HG03175 (cell line): Measurements from ENCODE around the gene KRT33B.
"Not testable (repeated sequence)": the region's sequence is repeated elsewhere in the genome, so short reads cannot be mapped to it uniquely, and the experiment has no call there.

ENCODE experiments used
- ATAC-seq: cut with Tn5 transposase; IDR thresholded peaks from one replicate; pipeline ENCODE4 v1.9.1; 2021; ENCODE audit warnings: mild to moderate bottlenecking, moderate library complexity; ENCODE audit not compliant: unreplicated experiment

The KRT33B gene

DNA sequence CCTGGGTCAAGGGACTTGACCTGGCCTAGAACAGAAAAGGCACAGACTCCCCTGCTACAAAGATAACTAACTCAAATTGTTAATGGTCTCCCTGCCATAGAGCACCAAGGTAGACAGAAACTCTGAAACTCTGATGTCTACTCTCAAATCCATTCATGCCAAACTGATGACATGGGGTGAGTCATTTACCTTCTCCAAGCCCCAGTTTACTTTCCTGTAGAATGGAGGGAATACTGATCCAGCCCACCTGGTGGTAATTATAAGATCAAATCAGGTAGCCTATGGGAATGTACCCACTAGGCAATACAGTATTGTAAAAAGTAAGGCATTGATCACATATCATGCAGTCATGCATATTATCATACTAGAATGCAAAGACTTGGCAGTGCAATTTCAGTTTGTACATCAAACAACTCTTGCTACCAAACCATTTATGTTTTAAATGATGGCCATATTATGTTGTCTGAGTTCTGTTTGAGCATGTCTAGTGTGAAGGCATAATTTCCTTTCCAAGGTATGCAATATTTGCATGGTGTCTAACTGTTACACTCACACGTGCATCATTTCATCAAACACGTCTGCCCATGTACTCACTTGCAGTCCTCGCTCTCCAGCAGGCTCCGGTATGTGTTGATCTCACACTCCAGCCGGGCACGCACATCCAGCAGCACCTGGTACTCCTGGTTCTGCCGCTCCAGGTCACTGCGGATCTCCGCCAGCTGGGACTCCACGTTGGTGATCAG, 24.8 kb upstream of the KRT33B start:
- no peak for ATAC-seq

DNA sequence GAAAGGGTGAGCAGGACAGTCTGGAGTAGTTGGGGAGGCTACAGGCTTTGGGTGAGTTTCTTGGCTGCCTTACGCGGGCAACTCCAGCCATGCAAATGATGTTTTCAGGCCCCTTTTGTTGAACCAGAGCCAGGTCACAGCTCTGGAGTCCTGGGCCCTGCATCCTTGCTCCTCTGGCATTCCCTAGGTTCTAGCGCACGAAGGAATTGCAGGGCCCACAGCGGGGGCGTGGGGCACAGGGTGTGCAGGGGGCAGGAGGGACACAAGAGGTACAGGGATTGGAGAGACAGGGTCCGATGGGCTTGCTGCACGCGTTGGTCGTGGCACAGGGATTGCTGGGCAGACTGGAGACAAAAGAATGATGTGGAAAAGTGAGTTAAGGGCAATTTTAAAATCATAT, 24.2 kb upstream of the KRT33B start:
- no peak for ATAC-seq

GRCh38 chr17:41393294-41393693, 23.7 kb upstream of the KRT33B start:
- no peak for ATAC-seq

- no peak for ATAC-seq
These were observed 22.7 kb upstream of the KRT33B start for GRCh38 chr17:41392278-41392677.

DNA sequence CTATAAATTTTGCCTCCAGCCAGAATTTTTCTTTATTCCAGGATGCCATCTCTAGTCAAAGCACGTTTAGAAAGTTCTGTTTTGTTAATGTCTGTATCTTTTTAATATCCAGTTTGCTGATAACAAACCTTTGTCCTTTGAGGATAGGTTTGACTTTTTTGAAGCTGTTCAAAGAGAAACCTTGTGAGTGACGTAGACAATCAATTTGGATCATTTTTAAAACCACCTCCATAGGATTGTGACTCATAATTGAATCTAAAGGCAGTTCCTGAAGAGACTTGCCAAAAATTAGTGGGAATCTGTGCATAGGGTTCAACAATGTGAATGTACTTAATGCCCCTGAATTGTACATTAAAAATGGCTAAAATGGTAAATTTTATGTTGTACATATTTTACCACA, 21.9 kb upstream of the KRT33B start:
- ATAC-seq, result no peak

GRCh38 chr17:41390411-41390938, 20.9 kb upstream of the KRT33B start:
- ATAC-seq, result no peak

- ATAC-seq, result no peak
These were observed 18.1 kb upstream of the KRT33B start for GRCh38 chr17:41387670-41388069.

- ATAC-seq, result no peak
These were observed 16.6 kb upstream of the KRT33B start for GRCh38 chr17:41386227-41386626.

DNA sequence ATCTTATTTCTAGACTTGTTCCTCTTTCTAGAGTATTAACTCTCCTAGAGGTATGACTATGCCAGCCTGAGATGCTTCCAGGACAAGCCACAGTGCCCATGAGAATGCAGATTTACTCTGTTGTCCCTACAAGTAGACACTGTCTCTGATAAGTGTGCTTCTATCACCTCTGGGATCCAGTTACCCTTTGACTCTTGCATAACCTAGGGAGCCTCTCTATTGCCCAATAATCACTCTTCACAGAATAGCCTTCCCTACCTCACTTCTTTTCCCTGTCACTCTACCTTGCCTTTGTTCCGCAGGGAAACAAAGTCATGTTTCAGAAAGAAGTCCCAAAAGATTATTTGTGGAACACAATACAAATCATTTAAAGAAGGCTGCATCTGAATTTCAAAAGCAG, 14.1 kb upstream of the KRT33B start:
- no peak for ATAC-seq

GRCh38 chr17:41382394-41382793, 12.8 kb upstream of the KRT33B start:
- ATAC-seq, result no peak

DNA sequence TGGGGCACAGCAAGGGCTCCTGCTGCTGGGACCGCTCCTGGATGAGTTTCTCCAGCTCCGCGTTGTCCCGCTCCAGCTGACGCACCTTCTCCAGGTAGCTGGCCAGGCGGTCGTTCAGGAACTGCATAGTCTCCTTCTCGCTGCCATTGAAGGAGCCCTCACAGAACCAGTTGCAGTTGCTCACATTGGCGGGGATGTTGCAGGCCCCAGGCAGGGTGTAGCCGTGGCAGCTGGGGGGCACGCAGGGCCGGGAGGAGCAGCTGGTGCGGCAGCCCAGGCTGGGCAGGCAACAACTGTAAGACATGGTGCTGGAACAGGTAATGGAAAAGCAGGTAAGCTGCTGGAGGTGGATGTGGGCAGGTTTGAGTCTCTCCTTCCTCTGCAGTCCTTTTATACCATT, 12.3 kb upstream of the KRT33B start, which contains the start of gene KRT34:
TSS of gene KRT34 (minus strand) at position 364 of the 400 bp plus-strand sequence. CDS start at position 304, 60 bp downstream.
- ATAC-seq, result not testable (repeated sequence)

GRCh38 chr17:41380091-41380490, 10.5 kb upstream of the KRT33B start:
- not testable (repeated sequence) for ATAC-seq

DNA sequence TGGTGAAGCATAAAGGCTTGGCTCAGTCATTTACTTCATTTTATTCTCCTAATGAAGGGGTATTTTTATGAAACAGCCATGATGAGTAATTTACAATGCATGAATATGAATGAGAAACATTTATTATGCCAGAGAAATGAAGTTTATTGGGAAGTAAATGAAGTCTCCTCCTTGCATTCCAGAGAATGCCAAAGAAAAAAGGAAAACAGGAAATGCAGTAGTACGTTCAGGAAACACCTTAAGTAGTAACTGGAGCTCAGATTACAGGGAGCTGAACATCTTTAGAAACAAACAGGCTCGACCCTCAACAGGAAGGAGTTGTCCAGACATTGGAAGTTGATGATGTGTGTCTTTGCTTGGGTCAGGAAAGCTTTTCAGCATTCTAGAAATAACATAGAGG, 7.9 kb upstream of the KRT33B start:
- no peak for ATAC-seq

GRCh38 chr17:41369023-41369422, 590 bp downstream of the KRT33B start:
- no peak for ATAC-seq

- ATAC-seq, result no peak
These were observed 2.1 kb downstream of the KRT33B start for GRCh38 chr17:41367426-41368075.

DNA sequence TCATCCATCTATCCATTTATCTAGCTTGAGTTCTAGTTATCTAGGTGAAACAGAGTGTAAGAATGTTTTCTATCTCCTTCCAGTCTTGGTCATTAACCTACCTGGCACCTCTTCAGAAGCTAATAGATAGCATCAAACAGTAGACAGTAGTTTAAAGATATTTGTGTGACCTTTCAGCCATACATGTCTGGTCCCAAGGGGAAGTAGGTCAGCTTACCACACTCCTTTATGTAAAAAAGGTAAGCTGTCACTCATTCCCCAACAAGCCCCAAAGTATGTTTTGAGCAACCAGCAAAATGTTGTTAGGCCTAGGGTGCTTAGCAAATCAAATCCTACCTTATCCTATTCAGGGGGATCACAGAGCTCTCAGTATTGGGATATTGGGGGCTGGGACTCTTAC, 3.5 kb downstream of the KRT33B start:
- no peak for ATAC-seq

DNA sequence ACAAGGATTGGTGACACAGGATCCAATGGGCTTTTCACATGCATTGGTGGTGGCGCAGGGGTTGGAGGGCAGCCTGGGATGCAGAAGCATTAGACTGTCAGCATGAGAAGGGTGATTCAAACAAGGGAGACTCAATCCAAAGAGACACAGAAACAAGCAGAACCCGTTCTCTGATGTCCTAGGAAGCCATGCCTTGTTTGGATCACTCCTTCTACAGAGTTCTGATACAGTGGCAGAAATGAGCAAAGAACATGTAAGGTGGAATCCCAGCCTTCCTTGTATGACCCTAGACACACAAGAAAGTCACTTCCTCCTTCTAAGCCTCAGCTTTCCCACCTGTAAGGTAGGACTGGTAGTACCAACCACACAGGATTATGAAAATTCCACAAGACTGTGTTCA, 5.7 kb downstream of the KRT33B start:
- ATAC-seq, result no peak

DNA sequence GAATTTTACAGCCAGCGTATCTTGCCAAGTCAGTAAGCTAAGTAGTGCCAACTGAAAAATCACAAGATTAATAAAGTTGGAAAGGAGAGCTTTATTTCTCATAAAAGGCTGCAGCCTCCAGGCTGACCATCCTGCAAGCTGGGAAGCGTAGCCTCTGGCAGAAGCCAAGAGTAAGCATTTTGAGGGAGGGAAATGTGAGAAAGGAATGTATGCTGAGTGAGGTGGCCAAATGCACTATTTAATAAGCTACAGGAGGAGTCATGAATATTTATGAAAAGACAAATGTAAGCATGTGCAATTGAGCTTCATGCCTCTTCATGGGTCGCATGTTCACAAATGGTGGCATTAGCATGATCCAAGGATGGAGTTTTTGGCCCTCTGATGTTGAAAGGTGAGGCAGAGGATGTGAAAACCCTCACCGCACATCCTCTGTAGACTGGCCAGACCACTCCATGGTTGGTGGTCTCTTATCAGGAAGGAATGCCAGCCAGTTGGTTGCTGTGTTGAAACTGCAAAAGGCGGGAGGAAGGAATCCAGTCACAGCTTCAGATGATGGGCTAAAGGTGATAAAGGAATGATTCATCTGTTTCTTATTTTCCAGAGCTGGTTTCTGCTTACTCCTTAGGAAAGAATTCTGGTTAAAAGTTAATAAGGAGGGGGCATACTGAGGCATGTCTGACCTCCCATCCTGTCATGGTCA, 9.2 kb downstream of the KRT33B start:
- ATAC-seq, result no peak

DNA sequence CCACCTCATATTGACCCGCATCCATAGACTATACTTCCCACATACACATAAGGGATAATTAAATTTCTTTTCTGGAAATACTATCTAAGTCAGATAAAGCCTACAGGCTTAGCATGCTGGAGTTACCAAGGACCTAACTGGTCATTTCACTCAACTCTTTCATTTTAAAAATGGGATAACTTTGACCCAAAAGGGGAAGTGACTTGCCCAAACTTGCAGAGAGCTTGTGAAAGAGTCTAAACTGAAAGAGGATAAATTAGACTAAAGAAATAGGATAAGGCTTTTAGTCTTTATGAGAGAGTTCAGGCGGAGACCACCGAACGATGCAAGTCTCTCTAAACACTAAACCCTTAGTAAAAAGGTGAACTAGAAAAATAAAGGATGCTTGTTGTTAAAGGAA, 15.1 kb downstream of the KRT33B start:
- ATAC-seq, result no peak

GRCh38 chr17:41352597-41353366, 16.8 kb downstream of the KRT33B start:
- ATAC-seq, result no peak

DNA sequence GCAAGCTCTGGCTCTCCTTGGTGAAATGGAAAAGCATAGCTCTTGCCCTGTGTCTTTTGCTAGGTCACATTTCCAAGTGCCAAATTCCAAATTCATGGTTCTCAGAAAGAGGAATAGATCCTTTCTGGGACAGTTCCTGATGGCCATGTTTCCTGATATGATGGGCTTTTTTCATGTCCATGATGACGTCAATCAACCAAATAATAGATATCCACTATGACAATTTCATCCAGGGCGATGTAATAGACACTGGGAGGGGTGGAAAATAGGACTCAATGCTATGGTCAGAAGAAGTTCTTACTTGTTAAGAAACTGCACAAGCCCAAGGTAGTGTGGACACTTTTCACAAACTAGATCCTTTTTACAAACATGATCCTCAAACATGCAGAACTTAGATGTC, 18.4 kb downstream of the KRT33B start:
- no peak for ATAC-seq
